Astrocyte (in vitro differentiated cells and primary cell): Measurements from ENCODE around the gene RAB3GAP2. TPM values are rescaled to one million over a fixed set of nuclear protein-coding genes. Genes with fewer than 3 reads are reported as not detected.
"Not testable (repeated sequence)": the region's sequence is repeated elsewhere in the genome, so short reads cannot be mapped to it uniquely, and the experiment has no call there.

Source experiments
- DNase-seq: peaks from one replicate; pipeline ENCODE4 v3.0.0-alpha.2; 2010; ENCODE audit warnings: low read depth
- FAIRE-seq: peaks from 2 replicates; lab custom pipeline; 2011; peaks lifted over from hg19 to GRCh38; lab: Jason Lieb, UNC
- H2AFZ ChIP-seq: 2 replicates; pipeline ENCODE4 v1.6.0; 2012; ENCODE audit warnings: low read depth, low read length, inconsistent platforms
- H3K27ac ChIP-seq: 2 replicates; pipeline ENCODE4 v1.5.1; 2011; ENCODE audit warnings: low read depth, low read length, inconsistent platforms
- H3K27me3 ChIP-seq: 2 replicates; pipeline ENCODE4 v1.6.0; 2011; ENCODE audit warnings: low read length, inconsistent platforms; ENCODE audit not compliant: insufficient read depth
- H3K36me3 ChIP-seq: 2 replicates; pipeline ENCODE4 v1.5.1; 2011; ENCODE audit warnings: low read length, inconsistent platforms; ENCODE audit not compliant: insufficient read depth
- H3K4me1 ChIP-seq: 2 replicates; pipeline ENCODE4 v1.5.1; 2011; ENCODE audit warnings: low read length, inconsistent platforms; ENCODE audit not compliant: insufficient read depth
- H3K4me2 ChIP-seq: 2 replicates; pipeline ENCODE4 v1.6.0; 2012; ENCODE audit warnings: low read length, inconsistent platforms
- H3K4me3 ChIP-seq: 2 replicates; pipeline ENCODE4 v1.5.1; 2011; ENCODE audit warnings: low read depth, mild to moderate bottlenecking, low read length, inconsistent platforms; ENCODE audit not compliant: insufficient read depth
- H3K79me2 ChIP-seq: 2 replicates; pipeline ENCODE4 v1.6.0; 2012; ENCODE audit warnings: mild to moderate bottlenecking, low read length, inconsistent platforms; ENCODE audit not compliant: insufficient read depth
- H3K9ac ChIP-seq: 2 replicates; pipeline ENCODE4 v1.6.0; 2012; ENCODE audit warnings: mild to moderate bottlenecking, low read length, inconsistent platforms
- H3K9me3 ChIP-seq: 2 replicates; pipeline ENCODE4 v1.5.1; 2012; ENCODE audit warnings: low read depth, mild to moderate bottlenecking, low read length, inconsistent platforms; ENCODE audit not compliant: insufficient read depth
- H4K20me1 ChIP-seq: 2 replicates; pipeline ENCODE4 v1.6.0; 2012; ENCODE audit warnings: low read length, inconsistent platforms; ENCODE audit not compliant: insufficient read depth
- H3K27ac Mint-ChIP-seq: one replicate; pipeline ENCODE4 v1.8.0; 2021; ENCODE audit warnings: mild to moderate bottlenecking, mixed read lengths; ENCODE audit not compliant: unreplicated experiment
- H3K27me3 Mint-ChIP-seq: one replicate; pipeline ENCODE4 v1.8.0; 2021; ENCODE audit warnings: low read depth, mixed read lengths; ENCODE audit not compliant: unreplicated experiment
- H3K36me3 Mint-ChIP-seq: one replicate; pipeline ENCODE4 v1.8.0; 2021; ENCODE audit warnings: low read depth, mixed read lengths; ENCODE audit not compliant: unreplicated experiment
- H3K4me1 Mint-ChIP-seq: one replicate; pipeline ENCODE4 v1.8.0; 2021; ENCODE audit warnings: low read depth, mixed read lengths; ENCODE audit not compliant: unreplicated experiment
- H3K4me3 Mint-ChIP-seq: one replicate; pipeline ENCODE4 v1.8.0; 2021; ENCODE audit warnings: mild to moderate bottlenecking, moderate library complexity, mixed read lengths; ENCODE audit not compliant: unreplicated experiment
- H3K9me3 Mint-ChIP-seq: one replicate; pipeline ENCODE4 v1.8.0; 2021; ENCODE audit warnings: mild to moderate bottlenecking, mixed read lengths; ENCODE audit not compliant: unreplicated experiment
- CTCF ChIP-seq: IDR thresholded peaks from 2 replicates; pipeline ENCODE4 v1.5.1; 2011; ENCODE audit warnings: low read depth, mild to moderate bottlenecking, inconsistent platforms, low read length, moderate library complexity; ENCODE audit not compliant: insufficient read depth
- EZH2 ChIP-seq: IDR thresholded peaks from 2 replicates; pipeline ENCODE4 v1.6.1; 2012; ENCODE audit warnings: mild to moderate bottlenecking, low read length, inconsistent platforms; ENCODE audit not compliant: insufficient read depth
- total RNA-seq: library from RNA; stranded (reverse); gene quantifications from 2 replicates; pipeline ENCODE4 v1.2.1, GENCODE V29; 2021

Gene RAB3GAP2
- total RNA-seq, 1 donor from 2014 or later, result 68.1 TPM

GRCh38 chr1:220315070-220315839 is 43.0 kb upstream of the RAB3GAP2 start:
- Histone ChIP-seq H3K9ac (no peak overlapping the region), H3K4me3 (no peak overlapping the region), H3K27me3 (no peaks in the 10 kb centered on the region), H3K4me1 (no peaks in the 10 kb centered on the region), H3K4me2 (no peak overlapping the region), H3K27ac (no peak overlapping the region), H3K9me3 (no peaks in the 10 kb centered on the region), H4K20me1 (no peaks in the 10 kb centered on the region), H3K79me2 (no peaks in the 10 kb centered on the region), H3K36me3 (no peaks in the 10 kb centered on the region), H2AFZ (no peak overlapping the region)
- FAIRE-seq, result no peak
- Mint-ChIP-seq H3K27ac (no peak overlapping the region), H3K4me3 (no peak overlapping the region), H3K36me3 (no peaks in the 10 kb centered on the region), H3K4me1 (no peaks in the 10 kb centered on the region), H3K9me3 (peaks cover 3% of the 10 kb centered on the region), H3K27me3 (peaks cover 12% of the 10 kb centered on the region)
- TF ChIP-seq EZH2, result no peak
- TF ChIP-seq CTCF, result no peak
- DNase-seq, result no peak

GRCh38 chr1:220313576-220313975 is 41.3 kb upstream of the RAB3GAP2 start:
- Histone ChIP-seq H3K4me2 (no peak overlapping the region), H3K36me3 (no peaks in the 10 kb centered on the region), H3K27ac (no peak overlapping the region), H2AFZ (no peak overlapping the region), H3K9me3 (no peaks in the 10 kb centered on the region), H3K9ac (no peak overlapping the region), H3K4me1 (no peaks in the 10 kb centered on the region), H4K20me1 (no peaks in the 10 kb centered on the region), H3K27me3 (no peaks in the 10 kb centered on the region), H3K4me3 (no peak overlapping the region), H3K79me2 (no peaks in the 10 kb centered on the region)
- FAIRE-seq (no peak), DNase-seq (no peak)
- no peaks in the 10 kb centered on the region for H3K4me1 Mint-ChIP-seq
- TF ChIP-seq CTCF, result no peak
- no peak for TF ChIP-seq EZH2
- no peak overlapping the region for H3K4me3 Mint-ChIP-seq
- H3K27me3 Mint-ChIP-seq, result peaks cover 12% of the 10 kb centered on the region
- H3K36me3 Mint-ChIP-seq, result no peaks in the 10 kb centered on the region
- peaks cover 3% of the 10 kb centered on the region for H3K9me3 Mint-ChIP-seq
- no peak overlapping the region for H3K27ac Mint-ChIP-seq

DNA sequence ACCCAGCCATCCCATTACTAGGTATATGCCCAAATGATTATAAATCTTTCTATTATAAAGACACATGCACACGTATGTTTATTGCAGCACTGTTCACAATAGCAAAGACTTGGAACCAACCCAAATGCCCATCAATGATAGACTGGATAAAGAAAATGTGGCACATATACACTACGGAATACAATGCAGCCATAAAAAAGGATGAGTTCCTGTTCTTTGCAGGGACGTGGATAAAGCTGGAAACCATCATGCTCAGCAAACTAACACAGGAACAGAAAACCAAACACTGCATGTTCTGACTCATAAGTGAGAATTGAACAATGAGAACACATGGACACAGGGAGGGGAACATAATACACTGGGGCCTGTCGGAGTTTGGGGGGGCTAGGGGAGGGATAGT is 37.9 kb upstream of the RAB3GAP2 start:
- not testable (repeated sequence) for FAIRE-seq, H3K4me1 ChIP-seq, H3K27ac Mint-ChIP-seq, H2AFZ ChIP-seq, H3K9ac ChIP-seq, H3K4me1 Mint-ChIP-seq, H3K9me3 Mint-ChIP-seq, H3K9me3 ChIP-seq, DNase-seq, H3K36me3 Mint-ChIP-seq, H3K27me3 Mint-ChIP-seq, H3K27ac ChIP-seq, H3K27me3 ChIP-seq, H4K20me1 ChIP-seq, H3K4me2 ChIP-seq, H3K4me3 Mint-ChIP-seq, H3K4me3 ChIP-seq, H3K79me2 ChIP-seq, H3K36me3 ChIP-seq
